ENCODE results near the gene CSMD2.

DNA sequence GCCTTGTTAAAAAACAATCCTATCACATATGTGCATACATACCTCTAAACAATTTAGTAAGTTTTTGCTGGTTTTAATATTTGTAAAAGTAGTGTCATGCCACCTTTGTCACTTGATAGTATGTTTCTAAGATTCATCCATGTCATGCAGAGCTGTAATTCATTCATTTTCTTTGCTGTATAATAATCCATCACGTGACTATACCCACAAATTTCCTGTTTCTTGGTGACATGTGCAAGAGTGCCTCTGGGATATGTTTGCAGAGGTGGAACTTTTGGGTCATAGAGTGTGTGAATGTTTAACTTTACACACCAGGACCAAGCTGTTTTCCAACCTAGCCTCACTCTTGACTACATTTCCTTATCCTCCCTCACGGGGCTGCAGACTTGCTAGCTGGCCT is 629.7 kb downstream of the CSMD2 start:
- TF ChIP-seq, protein P1, sequence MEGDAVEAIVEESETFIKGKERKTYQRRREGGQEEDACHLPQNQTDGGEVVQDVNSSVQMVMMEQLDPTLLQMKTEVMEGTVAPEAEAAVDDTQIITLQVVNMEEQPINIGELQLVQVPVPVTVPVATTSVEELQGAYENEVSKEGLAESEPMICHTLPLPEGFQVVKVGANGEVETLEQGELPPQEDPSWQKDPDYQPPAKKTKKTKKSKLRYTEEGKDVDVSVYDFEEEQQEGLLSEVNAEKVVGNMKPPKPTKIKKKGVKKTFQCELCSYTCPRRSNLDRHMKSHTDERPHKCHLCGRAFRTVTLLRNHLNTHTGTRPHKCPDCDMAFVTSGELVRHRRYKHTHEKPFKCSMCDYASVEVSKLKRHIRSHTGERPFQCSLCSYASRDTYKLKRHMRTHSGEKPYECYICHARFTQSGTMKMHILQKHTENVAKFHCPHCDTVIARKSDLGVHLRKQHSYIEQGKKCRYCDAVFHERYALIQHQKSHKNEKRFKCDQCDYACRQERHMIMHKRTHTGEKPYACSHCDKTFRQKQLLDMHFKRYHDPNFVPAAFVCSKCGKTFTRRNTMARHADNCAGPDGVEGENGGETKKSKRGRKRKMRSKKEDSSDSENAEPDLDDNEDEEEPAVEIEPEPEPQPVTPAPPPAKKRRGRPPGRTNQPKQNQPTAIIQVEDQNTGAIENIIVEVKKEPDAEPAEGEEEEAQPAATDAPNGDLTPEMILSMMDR (IDR thresholded peaks at IDR 0.05), result no peak
- no peak for TF ChIP-seq RELA (CRISPR knock-in tag; IDR thresholded peaks at IDR 0.05; ENCODE audit: borderline replicate concordance)
- no peak for TF ChIP-seq IRF2 (CRISPR knock-in tag; IDR thresholded peaks at IDR 0.05; ENCODE audit: borderline replicate concordance, low read depth)

Measured in WTC11 (cell line).